Pancreas (tissue), 10 donors: ENCODE measurements around the gene RARRES1. TPM values are rescaled to one million over a fixed set of nuclear protein-coding genes. Genes with fewer than 3 reads are reported as not detected.

Source experiments
- ATAC-seq, 4 donors: fragments of 200-7000 bp; cut with Tn5 transposase; one replicate each; pipeline versions ENCODE4 v1.8.0 to v1.9.1; 2020; ENCODE audit warnings: mild to moderate bottlenecking in 4 of 4, moderate library complexity in 4 of 4
- DNase-seq, 6 donors: peaks; one replicate each; pipeline ENCODE4 v3.0.0-alpha.2; 2020
- FAIRE-seq: peaks from 2 replicates; lab custom pipeline; 2012; peaks lifted over from hg19 to GRCh38; lab: Jason Lieb, UNC
- H3K27ac ChIP-seq, 4 donors: fragments of 200-600 bp; sonication (generic); 1 replicate in 3 of 4; 2 replicates in 1 of 4; pipeline versions ENCODE4 v1.5.0 to v1.8.0; 2020
- H3K27me3 ChIP-seq, 4 donors: fragments of 200-600 bp; one replicate each; pipeline ENCODE4 v1.8.0; 2021
- H3K36me3 ChIP-seq, 3 donors: fragments of 200-600 bp; sonication (generic) in 1 of 3; one replicate each; pipeline versions ENCODE4 v1.5.0 to v1.8.0; 2020 to 2021
- H3K4me1 ChIP-seq, 3 donors: fragments of 200-600 bp; one replicate each; pipeline ENCODE4 v1.8.0; 2021
- H3K4me3 ChIP-seq, 4 donors: fragments of 200-600 bp; sonication (generic) in 2 of 4; one replicate each; pipeline versions ENCODE4 v1.5.0 to v1.8.0; 2020 to 2021
- H3K9me3 ChIP-seq, 4 donors: fragments of 200-600 bp; one replicate each; pipeline ENCODE4 v1.8.0; 2021
- CTCF ChIP-seq, 4 donors: fragments of 200-600 bp; sonication (generic) in 3 of 4; IDR thresholded peaks; one replicate each; pipeline versions ENCODE4 v1.5.0 to v1.8.0; 2021; ENCODE audit warnings: antibody characterized with exemption in 4 of 4
- WGBS, 2 donors: extraction: QIAGEN DNeasy Blood & Tissue Kit; methylation state at CpG; one replicate each; pipeline ENCODE4 v1.1.7; 2013; 5-methylcytosine and 5-hydroxymethylcytosine counted together
- intact Hi-C, 3 donors: fragments of 100-400 bp; cut with DNase I; formaldehyde crosslinking; loops; one replicate each; pipeline versions ENCODE4 v1.11.1 to v1.14.2; 2022
- polyA plus RNA-seq, 2 donors: library from polyadenylated mRNA; stranded (reverse); fragments of 200-250 nt; gene quantifications; one replicate each; pipeline ENCODE4 v1.2.3, GENCODE V29; 2013
- total RNA-seq, 6 donors: library from RNA; stranded (reverse); fragmentation: NEBNext Ultra II Directional in 4 of 6; extraction: Animal tissue kit (Norgen Biotek cat#: 25700) in 4 of 6; gene quantifications; one replicate each; pipeline versions ENCODE4 v1.2.1 to v1.2.4, GENCODE V29; 2021 to 2023
- donor health status: healthy with polysubstance abuse.
- donor health status: DM: no; HTN: no; CAD: no; lungs with moderate emphysema.
- donor health status: DM: no; HTN: no; CAD: no.
- donor health status: control.
- donor health status: control.
- donor health status: Bipolar disorder and iron deficiency.
- donor health status: DM: yes; HTN: yes; CAD: no.
- donor health status: DM: no; HTN: no; CAD: no.
- donor health status: DM: no; HTN: no; CAD: no.
- donor health status: DM: yes; HTN: yes; CAD: no.

RARRES1 gene
- total and polyA plus RNA-seq, 8 donors, result 0.79 to 48.3 (median 3.9) TPM

GRCh38 chr3:158660711-158661110 is 71.5 kb downstream of the RARRES1 start:
- H3K4me1 ChIP-seq, result peaks cover 0 to 4% (median 0%) of the 10 kb centered on the region in 3 donors
- intact Hi-C loops, result no loop called here
- no peak for DNase-seq

GRCh38 chr3:158659454-158660237 is 72.6 kb downstream of the RARRES1 start:
- Histone ChIP-seq H3K27me3 (no peaks in the 10 kb centered on the region), H3K27ac (no peak overlapping the region), H3K4me1 (peaks cover 0 to 4% (median 0%) of the 10 kb centered on the region in 3 donors), H3K9me3 (no peaks in the 10 kb centered on the region), H3K4me3 (no peak overlapping the region), H3K36me3 (peaks cover 0 to 26% (median 3%) of the 10 kb centered on the region in 3 donors)
- FAIRE-seq, result peak; percentile 53
- TF ChIP-seq CTCF (IDR thresholded peaks at IDR 0.05), result peak; percentile 21 to 56 (median 44)
- peak in 4 of 6 donors; percentile 20 to 61 (median 27) for DNase-seq
- WGBS, 2 donors, result 42 to 46% methylated on average over 7 of the region's 7 CpGs
- intact Hi-C loops, result no loop called here
- ATAC-seq, result peak; percentile 77 to 97 (median 94)

More at GRCh38 chr3:158660711-158661110, 71.5 kb downstream of the RARRES1 start:
- TF ChIP-seq CTCF (IDR thresholded peaks at IDR 0.05), result no peak
- Histone ChIP-seq H3K9me3 (no peaks in the 10 kb centered on the region), H3K27me3 (no peaks in the 10 kb centered on the region), H3K4me3 (no peak overlapping the region), H3K36me3 (peaks cover 0 to 19% (median 3%) of the 10 kb centered on the region in 3 donors), H3K27ac (no peak overlapping the region)
- 90 to 95% methylated on average over 4 of the region's 4 CpGs for WGBS, 2 donors
- no peak for ATAC-seq
- FAIRE-seq, result no peak

GRCh38 chr3:158658889-158659288 is 73.4 kb downstream of the RARRES1 start:
- Histone ChIP-seq H3K36me3 (peaks cover 0 to 28% (median 3%) of the 10 kb centered on the region in 3 donors), H3K4me1 (peaks cover 0 to 4% (median 0%) of the 10 kb centered on the region in 3 donors), H3K4me3 (no peak overlapping the region), H3K27me3 (no peaks in the 10 kb centered on the region), H3K27ac (no peak overlapping the region), H3K9me3 (no peaks in the 10 kb centered on the region)
- intact Hi-C loops, result no loop called here
- no peak for FAIRE-seq
- ATAC-seq, result no peak
- WGBS, 2 donors, result 92 to 93% methylated on average over 7 of the region's 7 CpGs
- TF ChIP-seq CTCF (IDR thresholded peaks at IDR 0.05), result no peak
- no peak for DNase-seq

DNA sequence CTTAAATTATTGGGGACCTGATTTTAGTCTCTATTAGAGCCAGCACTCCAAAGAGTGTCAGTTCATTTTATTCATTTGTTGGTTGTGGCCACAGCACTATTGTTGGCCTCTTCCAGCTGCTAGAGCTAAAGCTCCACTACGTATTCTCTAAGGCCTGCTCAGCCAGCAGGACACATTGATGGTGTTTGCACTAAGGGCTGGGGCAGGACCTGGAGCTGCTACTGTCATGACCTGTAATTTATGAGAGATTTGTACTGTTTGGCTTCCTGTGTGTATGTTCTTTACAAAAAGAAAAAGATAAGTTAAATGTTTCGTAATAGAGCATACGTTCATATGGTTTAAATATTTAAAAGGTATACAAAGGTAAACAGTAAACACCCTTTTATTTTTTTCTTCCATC is 79.8 kb downstream of the RARRES1 start:
- 80 to 83% methylated on average over 3 of the region's 3 CpGs for WGBS, 2 donors

More for the DNA sequence above, 79.8 kb downstream of the RARRES1 start:
- Histone ChIP-seq H3K27ac (no peak overlapping the region), H3K36me3 (peaks cover 0 to 25% (median 0%) of the 10 kb centered on the region in 3 donors), H3K4me3 (no peak overlapping the region), H3K4me1 (peaks cover 0 to 3% (median 0%) of the 10 kb centered on the region in 3 donors), H3K27me3 (no peaks in the 10 kb centered on the region), H3K9me3 (no peaks in the 10 kb centered on the region)
- ATAC-seq (no peak), FAIRE-seq (no peak), DNase-seq (no peak)
- intact Hi-C loops, result no loop called here
- no peak for TF ChIP-seq CTCF (IDR thresholded peaks at IDR 0.05)
